Heart right ventricle (tissue), 16 donors: ENCODE data around the gene SLC27A4. TPM values are rescaled to one million over a fixed set of nuclear protein-coding genes. Genes with fewer than 3 reads are reported as not detected.

Source experiments
- ATAC-seq, 8 donors: fragments of 200-7000 bp; cut with Tn5 transposase; one replicate each; pipeline ENCODE4 v1.9.1; 2020; ENCODE audit warnings: mild to moderate bottlenecking in 8 of 8, moderate library complexity in 8 of 8, moderate number of reproducible peaks in 1 of 8
- DNase-seq, 2 donors: peaks; one replicate each; pipeline ENCODE4 v3.0.0-alpha.2; 2020
- H3K27ac ChIP-seq, 10 donors: fragments of 200-600 bp; sonication (generic) in 2 of 10; one replicate each; pipeline versions ENCODE4 v1.5.0 to v1.8.0; 2020 to 2022; ENCODE audit warnings: mild to moderate bottlenecking in 3 of 10
- H3K27me3 ChIP-seq, 7 donors: fragments of 200-600 bp; one replicate each; pipeline ENCODE4 v1.8.0; 2021 to 2022; ENCODE audit warnings: mild to moderate bottlenecking in 2 of 7
- H3K36me3 ChIP-seq, 9 donors: fragments of 200-600 bp; sonication (generic) in 1 of 9; one replicate each; pipeline versions ENCODE4 v1.5.0 to v1.8.0; 2020 to 2022; ENCODE audit warnings: mild to moderate bottlenecking in 2 of 9
- H3K4me1 ChIP-seq, 9 donors: fragments of 200-600 bp; sonication (generic) in 1 of 9; one replicate each; pipeline versions ENCODE4 v1.5.0 to v1.8.0; 2020 to 2022; ENCODE audit warnings: mild to moderate bottlenecking in 4 of 9
- H3K4me3 ChIP-seq, 10 donors: fragments of 200-600 bp; sonication (generic) in 2 of 10; one replicate each; pipeline versions ENCODE4 v1.5.0 to v1.8.0; 2020 to 2022; ENCODE audit warnings: mild to moderate bottlenecking in 7 of 10, moderate library complexity in 2 of 10
- H3K9me3 ChIP-seq, 11 donors: fragments of 200-600 bp in 10 of 11; sonication (generic) in 2 of 11; one replicate each; pipeline versions ENCODE4 v1.5.0 to v1.8.0; 2013 to 2022; ENCODE audit warnings: mild to moderate bottlenecking in 2 of 11, control low read depth in 1 of 11, moderate library complexity in 1 of 11
- CTCF ChIP-seq, 9 donors: fragments of 200-600 bp; sonication (generic) in 2 of 9; IDR thresholded peaks; one replicate each; pipeline versions ENCODE4 v1.5.0 to v1.8.0; 2021 to 2022; ENCODE audit warnings: antibody characterized with exemption in 9 of 9, mild to moderate bottlenecking in 5 of 9, moderate library complexity in 1 of 9
- WGBS, 2 donors: extraction: QIAGEN DNeasy Blood & Tissue Kit; methylation state at CpG; one replicate each; pipeline ENCODE4 v1.1.7; 2013; ENCODE audit warnings: inconsistent platforms in 1 of 2; 5-methylcytosine and 5-hydroxymethylcytosine counted together
- intact Hi-C, 10 donors: fragments of 100-400 bp; cut with DNase I; formaldehyde crosslinking; loops; one replicate each; pipeline versions ENCODE4 v1.11.1 to v1.14.2; 2022
- polyA plus RNA-seq, 2 donors: library from polyadenylated mRNA; stranded (reverse); fragments of 200-250 nt; gene quantifications; one replicate each; pipeline ENCODE4 v1.2.3, GENCODE V29; 2013
- total RNA-seq, 10 donors: library from RNA; stranded (reverse); fragmentation: NEBNext Ultra II Directional in 3 of 10; extraction: Animal tissue kit (Norgen Biotek cat#: 25700) in 3 of 10; gene quantifications; one replicate each; pipeline versions ENCODE4 v1.2.1 to v1.2.4, GENCODE V29; 2021 to 2023
- donor health status: Arrhythmogenic right ventricular cardiomyopathy.
- donor health status: ischemic (EF 13 %, LVEDD 7.1; RV severe dilation, severe dysfunction).
- donor health status: healthy with polysubstance abuse.
- donor health status: DM: no; HTN: yes; CAD: no.
- donor health status: DM: no; HTN: no; CAD: no.
- donor health status: ischemic (EF 25% LVEDD 6.9; RV normal size, moderate dysfunction).
- donor health status: ischemic (EF 25% LVEDD 5.7; RV mildly dilated, moderate dysfunction).
- donor health status: healthy.
- donor health status: DM: yes; HTN: yes; CAD: no.
- donor health status: Ischemic cardiomyopathy.
- donor health status: ischemic (EF 35%, LVEDD 5.7; RV mildly dilated, moderate dysfunction).
- donor health status: nonischemic (EF 11% LVEDD 7.7; RV severe dilation, severe dysfunction).
- donor health status: DM: yes; HTN: yes; CAD: no.
- donor health status: PGD.
- donor health status: ischemic (EF 29% LVEDD 5.4; RV normal size, mild dysfunction).
- donor health status: nonischemic (EF 23%, LVEDD 6.1; RV moderate dilation, normal function).

SLC27A4 gene
- total and polyA plus RNA-seq, 12 donors = 10.0 to 37.2 (median 17.7) TPM

- Histone ChIP-seq H3K9me3 (no peaks in the 10 kb centered on the region), H3K36me3 (peaks cover 0 to 30% (median 0%) of the 10 kb centered on the region in 9 donors), H3K4me1 (peaks cover 2 to 31% (median 24%) of the 10 kb centered on the region in 9 donors), H3K27ac (peak overlapping the region; percentile 68 to 97 (median 93)), H3K4me3 (peak overlapping the region in 9 of 10 donors; percentile 62 to 97 (median 76)), H3K27me3 (no peaks in the 10 kb centered on the region)
- no peak for TF ChIP-seq CTCF (IDR thresholded peaks at IDR 0.05)
- no peak for DNase-seq
- intact Hi-C loops = no loop called here
- no peak for ATAC-seq
These were observed 30.0 kb downstream of the SLC27A4 start for GRCh38 chr9:128370367-128370751.

- peaks cover 0 to 36% (median 0%) of the 10 kb centered on the region in 9 donors for H3K36me3 ChIP-seq
- TF ChIP-seq CTCF (IDR thresholded peaks at IDR 0.05) = peak in 4 of 9 donors; percentile 10 to 27 (median 20)
- peak; percentile 95 to 96 for DNase-seq
- intact Hi-C loops = loop anchor here in 1 of 10 donors (1.0 kb wide), 1 partner anchor 49 kb away; the partner anchor contains the start of genes COQ4 and TRUB2
- WGBS, 2 donors = 0 to 1% methylated on average over 55 of the region's 55 CpGs
- no peaks in the 10 kb centered on the region for H3K27me3 ChIP-seq
- H3K4me3 ChIP-seq = peak within 1 kb of the TSS; percentile 62 to 97 (median 78)
- ATAC-seq = peak; percentile 95 to 99 (median 98)
- H3K4me1 ChIP-seq = peaks cover 2 to 29% (median 22%) of the 10 kb centered on the region in 9 donors
- no peaks in the 10 kb centered on the region for H3K9me3 ChIP-seq
- H3K27ac ChIP-seq = peak within 1 kb of the TSS; percentile 74 to 97 (median 93)
These were observed 30.7 kb downstream of the SLC27A4 start, which contains the start of gene URM1 for GRCh38 chr9:128370752-128371629. TSS of gene URM1 (plus strand) at chr9:128371374. CDS start at chr9:128371381, 7 bp downstream.

- Histone ChIP-seq H3K4me1 (peaks cover 2 to 29% (median 22%) of the 10 kb centered on the region in 9 donors), H3K27me3 (no peaks in the 10 kb centered on the region), H3K4me3 (peak overlapping the region; percentile 62 to 97 (median 78)), H3K9me3 (no peaks in the 10 kb centered on the region), H3K27ac (peak overlapping the region; percentile 74 to 97 (median 93)), H3K36me3 (peaks cover 0 to 37% (median 0%) of the 10 kb centered on the region in 9 donors)
- DNase-seq = no peak
- WGBS, 2 donors = 1% methylated on average over 10 of the region's 10 CpGs
- no peak for TF ChIP-seq CTCF (IDR thresholded peaks at IDR 0.05)
- no peak for ATAC-seq
- intact Hi-C loops = loop anchor here in 1 of 10 donors (1.0 kb wide), 1 partner anchor 49 kb away; the partner anchor contains the start of genes COQ4 and TRUB2
These were observed 31.3 kb downstream of the SLC27A4 start for GRCh38 chr9:128371630-128372117.

- peak overlapping the region; percentile 62 to 97 (median 78) for H3K4me3 ChIP-seq
- DNase-seq (no peak), ATAC-seq (no peak)
- H3K4me1 ChIP-seq = peaks cover 2 to 29% (median 22%) of the 10 kb centered on the region in 9 donors
- peaks cover 0 to 37% (median 0%) of the 10 kb centered on the region in 9 donors for H3K36me3 ChIP-seq
- H3K9me3 ChIP-seq = no peaks in the 10 kb centered on the region
- no peaks in the 10 kb centered on the region for H3K27me3 ChIP-seq
- TF ChIP-seq CTCF (IDR thresholded peaks at IDR 0.05) = no peak
- WGBS, 2 donors = 25 to 40% methylated on average over 4 of the region's 4 CpGs
- intact Hi-C loops = no loop called here
- H3K27ac ChIP-seq = peak overlapping the region in 6 of 10 donors; percentile 90 to 97 (median 94)
These were observed 31.9 kb downstream of the SLC27A4 start for GRCh38 chr9:128372188-128372641.
